Kidney (tissue), 14 donors: Measurements from ENCODE around the gene FUT8. TPM values are rescaled to one million over a fixed set of nuclear protein-coding genes. Genes with fewer than 3 reads are reported as not detected.

Experiments used
- DNase-seq, 5 donors: peaks; one replicate each; pipeline ENCODE4 v3.0.0-alpha.2; 2013 to 2020
- FAIRE-seq: peaks from 2 replicates; lab custom pipeline; 2012; peaks lifted over from hg19 to GRCh38; lab: Jason Lieb, UNC
- H3K27ac ChIP-seq, 2 donors: one replicate each; pipeline ENCODE4 v1.7.0; 2013; ENCODE audit warnings: low read depth in 2 of 2, low read length in 2 of 2, inconsistent platforms in 1 of 2
- H3K27me3 ChIP-seq: one replicate; pipeline ENCODE4 v1.7.1; 2013; ENCODE audit warnings: low read length, inconsistent platforms; ENCODE audit not compliant: control insufficient read depth, insufficient read depth
- H3K36me3 ChIP-seq, 3 donors: one replicate each; pipeline versions ENCODE4 v1.7.0 to v1.7.1; 2013; ENCODE audit warnings: low read length in 3 of 3, control low read depth in 1 of 3, inconsistent platforms in 1 of 3; ENCODE audit not compliant: insufficient read depth in 3 of 3, control insufficient read depth in 2 of 3
- H3K4me1 ChIP-seq, 3 donors: one replicate each; pipeline versions ENCODE4 v1.7.0 to v1.7.1; 2013; ENCODE audit warnings: low read length in 3 of 3, inconsistent platforms in 1 of 3, low read depth in 1 of 3; ENCODE audit not compliant: control insufficient read depth in 2 of 3, insufficient read depth in 2 of 3
- H3K4me3 ChIP-seq, 3 donors: one replicate each; pipeline versions ENCODE4 v1.7.0 to v1.8.1; 2013; ENCODE audit warnings: low read length in 3 of 3, control low read depth in 1 of 3, inconsistent platforms in 1 of 3
- H3K9ac ChIP-seq, 3 donors: one replicate each; pipeline versions ENCODE4 v1.7.0 to v1.7.1; 2013; ENCODE audit warnings: low read length in 3 of 3, control low read depth in 1 of 3, inconsistent platforms in 1 of 3
- H3K9me3 ChIP-seq, 3 donors: one replicate each; pipeline versions ENCODE4 v1.7.0 to v1.7.1; 2013; ENCODE audit warnings: low read length in 3 of 3, control low read depth in 1 of 3, inconsistent platforms in 1 of 3; ENCODE audit not compliant: control insufficient read depth in 2 of 3, insufficient read depth in 1 of 3
- intact Hi-C: fragments of 100-400 bp; cut with DNase I; formaldehyde crosslinking; loops from one replicate; pipeline ENCODE4 v1.11.1; 2022
- polyA plus RNA-seq: library from polyadenylated mRNA; stranded (reverse); fragments of 350-450 nt; fragmentation: Illumina TruSeq; extraction: RNeasy Lipid Tissue Mini Kit (QIAGEN cat#74804); gene quantifications from one replicate; pipeline ENCODE4 v1.2.3, GENCODE V29; 2014; ENCODE audit warnings: low read depth, low replicate concordance; ENCODE audit not compliant: insufficient read depth
- total RNA-seq: library from RNA; stranded (reverse); fragmentation: NEBNext Ultra II Directional; extraction: Animal tissue kit (Norgen Biotek cat#: 25700); gene quantifications from one replicate; pipeline ENCODE4 v1.2.1, GENCODE V29; 2021
- TF ChIP-seq, protein P1 (sequence below): IDR thresholded peaks from 3 replicates; pipeline ENCODE4 v1.5.1; 2012; ENCODE audit warnings: mild to moderate bottlenecking, moderate library complexity, borderline replicate concordance; ENCODE audit not compliant: insufficient read depth; ENCODE audit errors: extremely low read depth
- donor health status: control.
- donor health status: control.
- donor health status: control.
- donor health status: control.
- donor health status: control.
- donor health status: DM: yes; HTN: yes; CAD: no.
- donor health status: Normal renal cell carcinoma (clear cell type).

FUT8 gene
- total and polyA plus RNA-seq, 2 donors from 2014 or later, result 8.2 to 49.6 TPM

DNA sequence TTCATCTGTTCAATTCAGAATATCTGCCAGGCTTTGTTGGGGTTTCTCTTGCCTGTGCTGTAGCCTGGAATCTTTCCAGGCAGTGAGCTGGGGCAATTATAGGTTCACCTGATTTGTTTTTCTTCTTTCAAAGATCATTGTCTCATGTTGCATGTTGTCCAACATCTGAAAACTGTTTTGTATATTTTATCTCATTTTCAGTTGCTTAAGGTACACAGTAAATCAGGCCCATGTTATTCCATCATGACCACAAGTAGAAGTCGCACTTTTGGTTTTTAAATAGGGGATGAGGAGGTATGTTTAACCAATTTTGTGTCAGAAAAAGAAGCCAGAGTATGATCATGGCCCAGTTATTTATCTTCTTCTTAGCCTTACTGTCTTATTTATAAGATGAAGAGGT is 24.9 kb upstream of the FUT8 start:
- Histone ChIP-seq H3K9me3 (no peaks in the 10 kb centered on the region), H3K9ac (no peak overlapping the region), H3K4me1 (no peaks in the 10 kb centered on the region), H3K4me3 (no peak overlapping the region), H3K27ac (no peak overlapping the region), H3K36me3 (no peaks in the 10 kb centered on the region), H3K27me3 (no peaks in the 10 kb centered on the region)
- TF ChIP-seq, protein P1, sequence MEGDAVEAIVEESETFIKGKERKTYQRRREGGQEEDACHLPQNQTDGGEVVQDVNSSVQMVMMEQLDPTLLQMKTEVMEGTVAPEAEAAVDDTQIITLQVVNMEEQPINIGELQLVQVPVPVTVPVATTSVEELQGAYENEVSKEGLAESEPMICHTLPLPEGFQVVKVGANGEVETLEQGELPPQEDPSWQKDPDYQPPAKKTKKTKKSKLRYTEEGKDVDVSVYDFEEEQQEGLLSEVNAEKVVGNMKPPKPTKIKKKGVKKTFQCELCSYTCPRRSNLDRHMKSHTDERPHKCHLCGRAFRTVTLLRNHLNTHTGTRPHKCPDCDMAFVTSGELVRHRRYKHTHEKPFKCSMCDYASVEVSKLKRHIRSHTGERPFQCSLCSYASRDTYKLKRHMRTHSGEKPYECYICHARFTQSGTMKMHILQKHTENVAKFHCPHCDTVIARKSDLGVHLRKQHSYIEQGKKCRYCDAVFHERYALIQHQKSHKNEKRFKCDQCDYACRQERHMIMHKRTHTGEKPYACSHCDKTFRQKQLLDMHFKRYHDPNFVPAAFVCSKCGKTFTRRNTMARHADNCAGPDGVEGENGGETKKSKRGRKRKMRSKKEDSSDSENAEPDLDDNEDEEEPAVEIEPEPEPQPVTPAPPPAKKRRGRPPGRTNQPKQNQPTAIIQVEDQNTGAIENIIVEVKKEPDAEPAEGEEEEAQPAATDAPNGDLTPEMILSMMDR, result no peak
- intact Hi-C loops, result no loop called here
- DNase-seq, result no peak
- FAIRE-seq, result no peak

DNA sequence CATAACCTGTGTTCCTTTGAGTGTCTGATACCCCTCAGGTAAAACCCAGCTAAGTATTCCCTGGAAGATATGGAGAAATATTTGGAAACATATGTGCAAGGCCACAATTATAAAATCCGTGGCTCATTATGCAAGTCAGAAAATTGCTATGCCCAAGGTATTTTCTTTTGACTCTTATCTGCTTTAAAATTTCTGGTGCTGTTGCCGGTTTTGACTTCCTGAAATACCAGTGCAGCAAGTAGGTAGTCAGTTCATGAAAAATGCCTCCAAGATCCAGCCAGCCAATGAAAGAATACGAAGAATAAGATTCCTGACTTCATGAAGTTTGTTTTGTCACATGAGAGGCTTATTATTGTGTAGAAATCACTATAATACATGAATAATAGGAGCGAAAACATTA is 20.2 kb upstream of the FUT8 start:
- H3K36me3 ChIP-seq, result no peaks in the 10 kb centered on the region
- TF ChIP-seq, protein P1, result no peak
- DNase-seq, result no peak

DNA sequence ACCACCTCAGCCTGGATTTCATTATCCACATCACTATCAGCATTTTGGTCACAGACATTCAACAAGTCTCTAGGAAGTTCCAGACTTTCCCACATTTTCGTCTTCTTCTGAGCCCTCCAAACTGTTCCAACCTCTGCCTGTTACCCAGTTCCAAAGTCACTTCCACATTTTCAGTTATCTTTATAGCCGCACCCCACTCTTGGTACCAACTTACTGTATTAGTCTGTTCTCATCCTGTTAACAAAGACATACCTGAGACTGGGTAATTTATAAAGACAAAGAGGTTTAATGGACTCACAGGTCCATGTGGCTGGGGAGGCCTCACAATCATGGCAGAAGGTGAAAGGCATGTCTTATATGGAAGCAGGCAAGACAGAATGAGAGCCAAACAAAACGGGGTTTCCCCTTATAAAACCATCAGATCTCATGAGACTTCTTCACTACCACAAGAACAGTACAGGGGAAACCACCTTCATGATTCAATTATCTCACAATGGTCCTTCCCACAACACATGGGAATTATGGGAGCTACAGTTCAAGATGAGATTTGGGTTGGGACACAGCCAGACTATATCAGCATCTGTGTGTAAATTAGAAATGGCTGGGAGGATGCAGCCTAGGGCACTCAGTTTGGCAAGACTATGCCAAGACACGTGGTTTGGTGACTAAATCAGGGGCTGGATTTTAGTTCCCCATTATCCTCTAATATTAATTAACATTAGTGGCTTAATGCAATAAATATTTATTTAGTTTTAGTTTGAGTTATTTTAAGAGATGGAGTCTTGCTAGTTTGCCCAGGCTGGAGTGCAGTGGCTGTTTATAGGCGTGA is 16.2 kb upstream of the FUT8 start:
- Histone ChIP-seq H3K27me3 (no peaks in the 10 kb centered on the region), H3K4me3 (no peak overlapping the region), H3K36me3 (no peaks in the 10 kb centered on the region), H3K4me1 (no peaks in the 10 kb centered on the region), H3K9ac (no peak overlapping the region), H3K27ac (no peak overlapping the region), H3K9me3 (peaks cover 0 to 3% (median 0%) of the 10 kb centered on the region in 3 donors)
- FAIRE-seq, result no peak
- intact Hi-C loops, result no loop called here
- TF ChIP-seq, protein P1, result no peak
- no peak for DNase-seq

More for the DNA sequence above, 20.2 kb upstream of the FUT8 start:
- Histone ChIP-seq H3K4me1 (no peaks in the 10 kb centered on the region), H3K4me3 (no peak overlapping the region), H3K9ac (no peak overlapping the region), H3K27ac (no peak overlapping the region), H3K27me3 (no peaks in the 10 kb centered on the region), H3K9me3 (peaks cover 0 to 3% (median 0%) of the 10 kb centered on the region in 3 donors)
- no peak for FAIRE-seq
- intact Hi-C loops, result no loop called here

DNA sequence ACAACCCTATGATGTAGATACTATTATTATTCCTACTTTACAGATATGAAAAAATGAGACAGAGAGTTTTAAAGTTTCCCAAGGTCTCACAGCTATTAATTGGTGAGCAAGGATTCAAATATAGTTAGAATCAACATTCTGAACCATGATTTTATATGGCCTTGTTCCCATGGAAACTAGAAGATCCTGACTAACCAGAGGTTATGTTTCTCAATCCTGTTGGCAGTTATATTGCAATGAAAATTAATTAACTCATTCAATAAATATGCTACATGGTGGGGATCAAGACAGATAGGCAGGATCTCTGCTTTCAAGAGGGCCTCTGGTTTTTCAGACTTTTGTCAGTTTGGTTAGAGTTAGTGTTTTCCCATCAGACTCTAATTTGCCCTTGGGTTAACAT is 9.3 kb upstream of the FUT8 start:
- TF ChIP-seq, protein P1, result no peak
- FAIRE-seq (no peak), DNase-seq (no peak)
- H3K27me3 ChIP-seq, result no peaks in the 10 kb centered on the region
- no peaks in the 10 kb centered on the region for H3K36me3 ChIP-seq
- no peaks in the 10 kb centered on the region for H3K9me3 ChIP-seq
- no peak overlapping the region for H3K9ac ChIP-seq
- H3K27ac ChIP-seq, result no peak overlapping the region
- intact Hi-C loops, result no loop called here
- no peak overlapping the region for H3K4me3 ChIP-seq
- no peaks in the 10 kb centered on the region for H3K4me1 ChIP-seq
